RWPE1 (cell line): ENCODE measurements around the gene TBX5.

ENCODE experiments used
- CTCF ChIA-PET: fragments of 350-600 bp; sonication (Branson Sonifier 250); formaldehyde crosslinking; extraction: SDS; loops from one replicate; lab custom pipeline; 2021; lab: Yijun Ruan, JAX
- POLR2A ChIA-PET: fragments of 400-600 bp; formaldehyde crosslinking; extraction: SDS; loops from one replicate; lab custom pipeline; 2020; ENCODE audit warnings: antibody characterized with exemption; ENCODE audit not compliant: low non-redundant PET; lab: Yijun Ruan, JAX
- DNase-seq: peaks from one replicate; pipeline ENCODE4 v3.0.0; 2012; ENCODE audit warnings: low spot score
- H3K27ac ChIP-seq: fragments of 450-650 bp; 2 replicates; pipeline ENCODE4 v1.5.1; 2017
- TF ChIP-seq, protein P1 (sequence below): fragments of 450-650 bp; conservative IDR thresholded peaks from 2 replicates; pipeline ENCODE4 v1.5.1; 2017; ENCODE audit warnings: low read depth, mild to moderate bottlenecking

The TBX5 gene

DNA sequence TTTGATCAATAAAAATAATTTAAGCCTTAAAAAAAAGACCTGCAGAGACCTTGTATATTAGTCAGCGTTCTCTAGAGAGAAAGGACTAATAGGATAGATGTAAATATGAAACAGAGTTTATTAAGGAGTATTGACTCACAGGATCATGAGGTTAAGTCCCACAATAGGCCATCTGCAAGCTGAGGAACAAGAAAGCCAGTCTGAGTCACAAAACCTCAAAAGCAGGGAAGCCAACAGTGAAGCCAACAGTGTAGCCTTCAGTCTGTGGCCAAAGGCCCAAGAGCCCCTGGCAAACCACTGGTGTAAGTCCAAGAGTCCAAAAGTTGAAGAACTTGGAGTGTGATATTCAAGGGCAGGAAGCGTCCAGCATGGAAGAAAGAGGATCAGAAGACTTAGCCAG, 66.3 kb downstream of the TBX5 start:
- H3K27ac ChIP-seq = no peak overlapping the region
- POLR2A ChIA-PET = no interaction called here
- CTCF ChIA-PET = interaction anchor here (0.6 kb wide), 1 partner anchor 26 kb away, joined by 4 read pairs; no protein-coding TSS in a partner anchor
- DNase-seq = no peak
- TF ChIP-seq, protein P1, sequence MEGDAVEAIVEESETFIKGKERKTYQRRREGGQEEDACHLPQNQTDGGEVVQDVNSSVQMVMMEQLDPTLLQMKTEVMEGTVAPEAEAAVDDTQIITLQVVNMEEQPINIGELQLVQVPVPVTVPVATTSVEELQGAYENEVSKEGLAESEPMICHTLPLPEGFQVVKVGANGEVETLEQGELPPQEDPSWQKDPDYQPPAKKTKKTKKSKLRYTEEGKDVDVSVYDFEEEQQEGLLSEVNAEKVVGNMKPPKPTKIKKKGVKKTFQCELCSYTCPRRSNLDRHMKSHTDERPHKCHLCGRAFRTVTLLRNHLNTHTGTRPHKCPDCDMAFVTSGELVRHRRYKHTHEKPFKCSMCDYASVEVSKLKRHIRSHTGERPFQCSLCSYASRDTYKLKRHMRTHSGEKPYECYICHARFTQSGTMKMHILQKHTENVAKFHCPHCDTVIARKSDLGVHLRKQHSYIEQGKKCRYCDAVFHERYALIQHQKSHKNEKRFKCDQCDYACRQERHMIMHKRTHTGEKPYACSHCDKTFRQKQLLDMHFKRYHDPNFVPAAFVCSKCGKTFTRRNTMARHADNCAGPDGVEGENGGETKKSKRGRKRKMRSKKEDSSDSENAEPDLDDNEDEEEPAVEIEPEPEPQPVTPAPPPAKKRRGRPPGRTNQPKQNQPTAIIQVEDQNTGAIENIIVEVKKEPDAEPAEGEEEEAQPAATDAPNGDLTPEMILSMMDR = no peak

DNA sequence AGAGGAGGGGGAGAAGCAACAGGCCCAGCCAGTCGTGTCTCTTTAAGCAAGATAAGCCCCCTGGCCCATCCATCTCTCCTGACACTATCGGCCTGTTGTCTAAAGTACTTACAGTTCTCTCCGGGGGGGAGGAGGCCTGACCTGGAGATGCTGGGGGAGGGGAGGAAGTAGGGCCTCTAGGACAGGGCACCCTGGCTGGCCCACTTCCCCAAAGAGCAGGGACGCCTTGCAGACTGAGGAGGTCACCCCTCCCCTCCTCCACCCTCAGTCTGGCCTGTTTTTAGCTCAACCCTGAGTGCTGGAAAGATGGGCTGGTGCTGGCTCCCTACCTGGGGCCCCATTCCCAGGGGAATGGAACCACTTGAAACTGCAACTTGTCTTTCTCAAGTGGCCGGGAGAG, 70.3 kb downstream of the TBX5 start:
- TF ChIP-seq, protein P1 = no peak
- no peak for DNase-seq
- H3K27ac ChIP-seq = no peak overlapping the region
- CTCF ChIA-PET = no interaction called here
- POLR2A ChIA-PET = no interaction called here

DNA sequence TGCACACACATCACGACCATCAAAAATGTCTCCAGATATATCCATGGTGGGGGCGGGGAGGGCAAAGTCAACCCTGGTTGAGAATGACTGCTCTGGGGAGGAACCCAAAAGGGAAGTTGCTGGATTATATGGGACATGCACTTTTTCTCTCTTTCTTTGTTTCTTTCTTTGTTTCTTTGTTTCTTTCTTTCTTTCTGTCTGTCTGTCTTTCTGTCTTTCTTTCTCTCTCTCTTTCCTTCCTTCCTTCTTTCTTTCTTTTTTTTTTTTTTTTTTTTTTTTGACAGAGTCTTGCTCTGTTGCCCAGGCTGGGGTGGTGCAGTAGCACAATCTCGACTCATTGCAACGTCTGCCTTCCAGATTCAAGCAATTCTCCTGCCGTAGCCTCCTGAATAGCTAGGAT, 71.5 kb downstream of the TBX5 start:
- POLR2A ChIA-PET = no interaction called here
- H3K27ac ChIP-seq = no peak overlapping the region
- CTCF ChIA-PET = no interaction called here
- TF ChIP-seq, protein P1 = no peak
- DNase-seq = no peak

DNA sequence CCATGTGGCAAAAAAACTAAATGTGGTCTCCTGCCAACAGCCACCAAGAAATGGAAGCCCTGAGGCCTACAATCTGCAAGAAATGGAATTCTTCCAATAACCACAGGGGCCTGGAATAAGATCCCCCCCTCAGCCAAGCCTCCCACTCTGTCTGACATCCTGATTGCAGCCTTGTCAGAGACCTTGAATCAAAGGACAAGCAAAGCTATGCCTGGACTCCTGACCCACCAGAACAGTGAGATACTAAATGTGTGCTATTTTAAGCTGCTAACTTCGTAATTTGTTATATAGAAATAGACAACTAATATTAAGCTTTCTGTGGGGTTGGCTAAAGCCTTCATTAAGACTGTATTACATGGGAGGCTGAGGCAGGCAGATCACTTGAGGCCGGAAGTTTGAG, 77.7 kb downstream of the TBX5 start:
- TF ChIP-seq, protein P1 = no peak
- CTCF ChIA-PET = no interaction called here
- POLR2A ChIA-PET = no interaction called here
- no peak for DNase-seq
- H3K27ac ChIP-seq = no peak overlapping the region

DNA sequence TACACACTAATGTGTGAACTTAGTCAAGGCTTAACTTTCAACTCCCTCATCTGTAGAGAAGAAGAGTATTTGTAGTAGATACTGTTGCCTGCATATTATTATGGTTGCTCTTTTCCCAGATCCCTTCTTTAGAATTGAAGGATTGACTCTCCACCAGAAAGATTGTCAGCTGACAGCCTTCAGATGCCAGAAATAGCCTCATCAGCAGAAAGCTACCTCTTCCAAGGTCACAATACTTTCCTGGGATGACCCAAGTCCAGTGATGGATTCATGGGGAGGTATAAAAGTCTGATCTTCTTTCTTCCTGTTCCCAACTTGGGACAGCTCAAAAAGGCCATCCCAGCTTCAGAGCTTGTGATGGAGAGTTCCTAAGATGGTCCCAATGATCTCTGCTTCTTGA, 78.2 kb downstream of the TBX5 start:
- POLR2A ChIA-PET = no interaction called here
- TF ChIP-seq, protein P1 = no peak
- CTCF ChIA-PET = no interaction called here

DNA sequence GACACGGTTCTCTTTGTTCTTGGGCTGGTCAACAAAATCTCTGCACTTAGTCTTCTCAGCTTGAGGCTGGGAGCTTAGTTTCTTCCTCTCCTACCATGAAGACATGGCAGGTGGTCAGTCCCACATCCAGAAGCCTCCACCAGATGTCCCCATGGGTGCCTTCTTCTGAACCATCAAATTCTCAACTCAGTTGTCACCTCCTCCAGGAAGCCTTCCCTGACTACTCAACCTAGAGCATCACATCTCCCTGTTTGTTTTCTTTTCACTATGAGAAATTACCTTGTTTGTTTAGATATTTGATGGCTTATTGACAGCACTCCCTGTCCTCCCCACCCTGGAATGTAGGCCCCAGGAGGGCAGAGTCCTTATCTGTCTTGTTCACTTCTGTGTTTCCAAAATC, 84.4 kb downstream of the TBX5 start:
- ChIA-PET POLR2A (no interaction called here), CTCF (no interaction called here)
- TF ChIP-seq, protein P1 = no peak
- no peak overlapping the region for H3K27ac ChIP-seq
- no peak for DNase-seq

More for the DNA sequence above, 78.2 kb downstream of the TBX5 start:
- no peak for DNase-seq
- H3K27ac ChIP-seq = no peak overlapping the region

DNA sequence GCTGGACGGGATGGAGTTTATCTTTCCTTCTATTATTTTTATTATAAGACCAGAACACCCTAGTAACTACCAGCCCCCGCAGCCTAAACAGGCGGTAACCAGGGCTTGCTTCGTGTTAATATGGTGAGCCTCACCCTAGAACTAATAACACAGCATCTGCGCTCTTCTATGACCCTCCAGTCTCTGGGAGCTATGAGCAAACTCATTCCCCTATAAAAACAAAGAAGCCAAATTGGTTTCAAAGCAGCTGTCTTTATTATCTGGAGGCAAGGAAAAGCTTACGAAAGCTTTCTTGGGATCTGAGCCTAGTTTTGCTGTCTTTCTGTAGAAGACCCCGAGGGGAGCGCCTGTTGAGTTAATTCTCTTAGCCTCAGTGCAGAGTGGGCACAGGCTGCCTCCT, 85.0 kb downstream of the TBX5 start:
- ChIA-PET CTCF (no interaction called here), POLR2A (no interaction called here)
- H3K27ac ChIP-seq = no peak overlapping the region
- no peak for DNase-seq
- TF ChIP-seq, protein P1 = no peak
